ENCODE measurements around the gene MPO.
A peak's percentile ranks its signal among the peaks of the same experiment; 100 is the strongest.

MPO gene

GRCh38 chr17:58267347-58268324 lies 13.1 kb downstream of the MPO start:
- no peak for FAIRE-seq
- DNase-seq (ENCODE audit: extremely low spot score, insufficient read length, low read depth): no peak

GRCh38 chr17:58265902-58266875 lies 14.5 kb downstream of the MPO start:
- FAIRE-seq (no peak), DNase-seq (ENCODE audit: extremely low spot score, insufficient read length, low read depth) (no peak)

GRCh38 chr17:58265271-58265670 lies 15.5 kb downstream of the MPO start:
- DNase-seq (ENCODE audit: extremely low spot score, insufficient read length, low read depth) (no peak), FAIRE-seq (no peak)

GRCh38 chr17:58264407-58265103 lies 16.2 kb downstream of the MPO start:
- FAIRE-seq: no peak

GRCh38 chr17:58263773-58264172 lies 17.0 kb downstream of the MPO start:
- no peak for FAIRE-seq
- DNase-seq (ENCODE audit: extremely low spot score, insufficient read length, low read depth): no peak

More at GRCh38 chr17:58264407-58265103, 16.2 kb downstream of the MPO start:
- no peak for DNase-seq (ENCODE audit: extremely low spot score, insufficient read length, low read depth)

GRCh38 chr17:58262149-58262548 lies 18.6 kb downstream of the MPO start:
- FAIRE-seq (no peak), DNase-seq (ENCODE audit: extremely low spot score, insufficient read length, low read depth) (no peak)

- no peak for FAIRE-seq
- DNase-seq (ENCODE audit: extremely low spot score, insufficient read length, low read depth): no peak
These were observed 25.9 kb downstream of the MPO start for GRCh38 chr17:58254803-58255202.

- FAIRE-seq: no peak
- no peak for DNase-seq (ENCODE audit: extremely low spot score, insufficient read length, low read depth)
These were observed 27.7 kb downstream of the MPO start for GRCh38 chr17:58253082-58253481.

GRCh38 chr17:58252141-58252540 lies 28.6 kb downstream of the MPO start:
- FAIRE-seq: no peak

GRCh38 chr17:58250344-58251011 lies 30.3 kb downstream of the MPO start:
- no peak for DNase-seq (ENCODE audit: extremely low spot score, insufficient read length, low read depth)

More at GRCh38 chr17:58252141-58252540, 28.6 kb downstream of the MPO start:
- DNase-seq (ENCODE audit: extremely low spot score, insufficient read length, low read depth): no peak

GRCh38 chr17:58249270-58250133 lies 31.2 kb downstream of the MPO start:
- peak; percentile 56 for FAIRE-seq
- DNase-seq (ENCODE audit: extremely low spot score, insufficient read length, low read depth): peak; percentile 88

More at GRCh38 chr17:58250344-58251011, 30.3 kb downstream of the MPO start:
- no peak for FAIRE-seq

- no peak for FAIRE-seq
- no peak for DNase-seq (ENCODE audit: extremely low spot score, insufficient read length, low read depth)
These were observed 31.8 kb downstream of the MPO start for GRCh38 chr17:58248955-58249269.

- no peak for DNase-seq (ENCODE audit: extremely low spot score, insufficient read length, low read depth)
- peak; percentile 48 for FAIRE-seq
These were observed 33.0 kb downstream of the MPO start for GRCh38 chr17:58247511-58248363.

GRCh38 chr17:58246781-58247180 lies 34.0 kb downstream of the MPO start:
- DNase-seq (ENCODE audit: extremely low spot score, insufficient read length, low read depth) (no peak), FAIRE-seq (no peak)

GRCh38 chr17:58246104-58246740 lies 34.5 kb downstream of the MPO start:
- no peak for FAIRE-seq
- no peak for DNase-seq (ENCODE audit: extremely low spot score, insufficient read length, low read depth)

- DNase-seq (ENCODE audit: extremely low spot score, insufficient read length, low read depth): no peak
- FAIRE-seq: no peak
These were observed 35.2 kb downstream of the MPO start for GRCh38 chr17:58245428-58246103.

- FAIRE-seq (no peak), DNase-seq (ENCODE audit: extremely low spot score, insufficient read length, low read depth) (no peak)
These were observed 35.8 kb downstream of the MPO start for GRCh38 chr17:58244963-58245362.
